HCT116 (cell line): ENCODE data around the gene NOC4L. TPM values are rescaled to one million over a fixed set of nuclear protein-coding genes. Genes with fewer than 3 reads are reported as not detected.

Experiments
- ATAC-seq: fragments of 200-7000 bp; cut with Tn5 transposase; 2 replicates; pipeline ENCODE4 v1.9.1; 2020; ENCODE audit warnings: mild to moderate bottlenecking, moderate library complexity
- BruUV-seq: library from RNA; stranded (reverse); fragments of 400-500 nt; replicated peaks from 2 replicates; lab custom pipeline; 2021; lab: Mats Ljungman, UMichigan
- CTCF ChIA-PET: fragments of 300-600 bp; sonication (Branson Sonifier 250); formaldehyde crosslinking; loops from one replicate; lab custom pipeline; 2021; ENCODE audit warnings: antibody characterized with exemption; lab: Charles Lee
- POLR2A ChIA-PET: fragments of 300-600, 350-600 bp; sonication (Branson Sonifier 250); formaldehyde crosslinking; loops from one replicate; lab custom pipeline; 2021; ENCODE audit warnings: antibody characterized with exemption; lab: Charles Lee
- RAD21 ChIA-PET, 2 experiments: fragments of 300-600 bp; sonication (Branson Sonifier 250); formaldehyde crosslinking; loops; one replicate each; lab custom pipeline; 2023; ENCODE audit warnings: low total read pairs in 2 of 2; ENCODE audit not compliant: uncharacterized antibody in 2 of 2, unreplicated experiment in 2 of 2, low non-redundant PET in 1 of 2; lab: Charles Lee
- DNase-seq: peaks from one replicate; pipeline ENCODE4 v3.0.0-alpha.2; 2010; ENCODE audit warnings: low read depth, low spot score
- H2AFZ ChIP-seq: fragments of 200-600 bp; shearing (Covaris generic), sonication (generic); 2 replicates; pipeline ENCODE4 v1.6.1; 2017; ENCODE audit warnings: low read depth, mixed run types, mixed read lengths, antibody characterized with exemption, low read length; ENCODE audit not compliant: poor library complexity, severe bottlenecking
- H3K27ac ChIP-seq: 2 replicates; pipeline ENCODE4 v1.5.1; 2012; ENCODE audit warnings: low read depth, low read length
- H3K27me3 ChIP-seq: fragments of 200-600 bp; sonication (generic); 2 replicates; pipeline ENCODE4 v1.6.1; 2016; ENCODE audit warnings: mixed run types, low read length, mixed read lengths; ENCODE audit not compliant: insufficient read depth
- H3K36me3 ChIP-seq, 2 experiments: fragments of 200-500 bp in 1 of 2; fragments of 200-600 bp in 1 of 2; sonication (Bioruptor generic) in 1 of 2; sonication (generic) in 1 of 2; 2 replicates each; pipeline versions ENCODE4 v1.5.1 to v1.6.1; 2014 to 2016; ENCODE audit warnings: low read length in 2 of 2, inconsistent platforms in 1 of 2, mixed read lengths in 1 of 2, mixed run types in 1 of 2; ENCODE audit not compliant: insufficient read depth in 2 of 2, control insufficient read depth in 1 of 2
- H3K4me1 ChIP-seq, 2 experiments: fragments of 200-600 bp in 1 of 2; sonication (generic) in 1 of 2; 2 replicates each; pipeline versions ENCODE4 v1.5.1 to v1.6.1; 2012 to 2017; ENCODE audit warnings: low read length in 2 of 2, inconsistent platforms in 1 of 2, mild to moderate bottlenecking in 1 of 2, mixed read lengths in 1 of 2, mixed run types in 1 of 2, moderate library complexity in 1 of 2; ENCODE audit not compliant: insufficient read depth in 2 of 2, control insufficient read depth in 1 of 2
- H3K4me2 ChIP-seq: fragments of 200-600 bp; sonication (generic); 2 replicates; pipeline ENCODE4 v1.6.1; 2017; ENCODE audit warnings: mixed run types, low read length, mixed read lengths
- H3K4me3 ChIP-seq, 2 experiments: fragments of 200-600 bp in 1 of 2; sonication (generic) in 1 of 2; replicated peaks in 1 of 2; 2 replicates each; pipeline ENCODE4 v1.5.1; 2011 to 2016; ENCODE audit warnings: low read length in 2 of 2, control low read depth in 1 of 2, low read depth in 1 of 2, mild to moderate bottlenecking in 1 of 2, mixed read lengths in 1 of 2, mixed run types in 1 of 2
- H3K79me2 ChIP-seq: fragments of 200-600 bp; sonication (generic); 2 replicates; pipeline ENCODE4 v1.6.1; 2017; ENCODE audit warnings: mild to moderate bottlenecking, mixed run types, low read length, moderate library complexity, mixed read lengths; ENCODE audit not compliant: insufficient read depth
- H3K9ac ChIP-seq: fragments of 200-600 bp; sonication (generic); 2 replicates; pipeline ENCODE4 v1.6.1; 2016; ENCODE audit warnings: low read length, mixed read lengths
- H3K9me2 ChIP-seq: fragments of 200-600 bp; sonication (generic), shearing (Covaris generic); 2 replicates; pipeline ENCODE4 v1.6.1; 2017; ENCODE audit warnings: mixed run types, mild to moderate bottlenecking, moderate library complexity; ENCODE audit not compliant: insufficient read depth
- H3K9me3 ChIP-seq, 2 experiments: fragments of 200-500 bp in 1 of 2; fragments of 200-600 bp in 1 of 2; sonication (Bioruptor generic) in 1 of 2; sonication (generic) in 1 of 2; 2 replicates each; pipeline ENCODE4 v1.6.1; 2014 to 2017; ENCODE audit warnings: low read length in 2 of 2, mixed read lengths in 2 of 2, inconsistent platforms in 1 of 2, low read depth in 1 of 2, mild to moderate bottlenecking in 1 of 2, mixed run types in 1 of 2, moderate library complexity in 1 of 2; ENCODE audit not compliant: control insufficient read depth in 1 of 2, insufficient read depth in 1 of 2
- H4K20me1 ChIP-seq: fragments of 200-600 bp; sonication (generic), shearing (Covaris generic); 2 replicates; pipeline ENCODE4 v1.6.1; 2017; ENCODE audit warnings: mixed run types, mild to moderate bottlenecking, moderate library complexity; ENCODE audit not compliant: insufficient read depth
- EZH2 ChIP-seq: fragments of 200-600 bp; sonication (generic); IDR thresholded peaks from 2 replicates; pipeline ENCODE4 v1.6.1; 2017; ENCODE audit warnings: antibody characterized with exemption, mixed run types
- JUND ChIP-seq: IDR thresholded peaks from 2 replicates; pipeline ENCODE4 v1.6.1; 2012
- POLR2A ChIP-seq: IDR thresholded peaks from 2 replicates; pipeline ENCODE4 v1.7.0; 2011; ENCODE audit warnings: borderline replicate concordance; ENCODE audit not compliant: insufficient read depth, insufficient read length; ENCODE audit errors: extremely low read depth
- POLR2AphosphoS5 ChIP-seq: IDR thresholded peaks from 2 replicates; pipeline ENCODE4 v1.6.1; 2011; ENCODE audit warnings: mild to moderate bottlenecking, low read depth, low read length, moderate library complexity
- REST ChIP-seq: IDR thresholded peaks from 2 replicates; pipeline ENCODE4 v1.6.1; 2012; ENCODE audit warnings: low read depth
- SIN3A ChIP-seq: IDR thresholded peaks from 2 replicates; pipeline ENCODE4 v1.6.1; 2012; ENCODE audit warnings: low read depth
- TCF7L2 ChIP-seq: IDR thresholded peaks from 2 replicates; pipeline ENCODE4 v1.7.0; 2011; ENCODE audit warnings: borderline replicate concordance, inconsistent platforms; ENCODE audit not compliant: insufficient read depth, insufficient read length; ENCODE audit errors: extremely low read depth
- intact Hi-C: fragments of 100-400 bp; cut with micrococcal nuclease; formaldehyde crosslinking; loops from 2 replicates; pipeline ENCODE4 v1.10.0; 2022
- total RNA-seq: library from RNA; stranded (reverse); gene quantifications from one replicate; pipeline ENCODE4 v1.2.1, GENCODE V29; 2021; ENCODE audit not compliant: unreplicated experiment
- TF ChIP-seq, protein P1 (sequence below): IDR thresholded peaks from 2 replicates; pipeline ENCODE4 v1.6.1; 2012

NOC4L gene
- total RNA-seq, 1 experiment from 2014 or later: 47.6 TPM

- TF ChIP-seq REST (no peak), TCF7L2 (no peak), EZH2 (no peak), SIN3A (no peak), POLR2A (no peak), JUND (no peak), POLR2AphosphoS5 (no peak)
- TF ChIP-seq, protein P1, sequence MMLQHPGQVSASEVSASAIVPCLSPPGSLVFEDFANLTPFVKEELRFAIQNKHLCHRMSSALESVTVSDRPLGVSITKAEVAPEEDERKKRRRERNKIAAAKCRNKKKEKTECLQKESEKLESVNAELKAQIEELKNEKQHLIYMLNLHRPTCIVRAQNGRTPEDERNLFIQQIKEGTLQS: no peak
- TF ChIP-seq, all 23 proteins: peak for 0
- H3K9me3 ChIP-seq: no peaks in the 10 kb centered on the region
- no peaks in the 10 kb centered on the region for H4K20me1 ChIP-seq
- no peak overlapping the region for H2AFZ ChIP-seq
- no peaks in the 10 kb centered on the region for H3K79me2 ChIP-seq
- no peak overlapping the region for H3K27ac ChIP-seq
- H3K4me2 ChIP-seq: no peak overlapping the region
- no peak overlapping the region for H3K9ac ChIP-seq
- ChIA-PET RAD21 (no interaction called here), POLR2A (no interaction called here), CTCF (no interaction called here)
- DNase-seq (no peak), ATAC-seq (no peak)
- H3K27me3 ChIP-seq: no peaks in the 10 kb centered on the region
- no peaks in the 10 kb centered on the region for H3K9me2 ChIP-seq
- intact Hi-C loops: no loop called here
- no TSS peak for BruUV-seq
- peaks cover 4 to 11% of the 10 kb centered on the region in 2 experiments; a peak in 2 of 4 replicates for H3K36me3 ChIP-seq
- H3K4me3 ChIP-seq: no peak overlapping the region
- H3K4me1 ChIP-seq: no peaks in the 10 kb centered on the region
Observed at GRCh38 chr12:132115500-132115899, 28.8 kb upstream of the NOC4L start.
